LNCaP clone FGC (cell line): ENCODE data around the gene RSPH4A.
A peak's percentile ranks its signal among the peaks of the same experiment; 100 is the strongest.
"Not testable (repeated sequence)": the region's sequence is repeated elsewhere in the genome, so short reads cannot be mapped to it uniquely, and the experiment has no call there.

Experiments used
- DNase-seq: peaks from one replicate; pipeline ENCODE4 v3.0.0-alpha.2; 2011; ENCODE audit warnings: low read depth
- H3K4me3 ChIP-seq: 2 replicates; pipeline ENCODE4 v1.5.1; 2011; ENCODE audit warnings: mild to moderate bottlenecking, low read depth, low read length, control low read depth
- TF ChIP-seq, protein P1 (sequence below): IDR thresholded peaks from 2 replicates; pipeline ENCODE4 v1.5.1; 2012; ENCODE audit warnings: mild to moderate bottlenecking; ENCODE audit not compliant: control insufficient read depth, insufficient read depth; ENCODE audit errors: extremely low read depth

The RSPH4A gene

DNA sequence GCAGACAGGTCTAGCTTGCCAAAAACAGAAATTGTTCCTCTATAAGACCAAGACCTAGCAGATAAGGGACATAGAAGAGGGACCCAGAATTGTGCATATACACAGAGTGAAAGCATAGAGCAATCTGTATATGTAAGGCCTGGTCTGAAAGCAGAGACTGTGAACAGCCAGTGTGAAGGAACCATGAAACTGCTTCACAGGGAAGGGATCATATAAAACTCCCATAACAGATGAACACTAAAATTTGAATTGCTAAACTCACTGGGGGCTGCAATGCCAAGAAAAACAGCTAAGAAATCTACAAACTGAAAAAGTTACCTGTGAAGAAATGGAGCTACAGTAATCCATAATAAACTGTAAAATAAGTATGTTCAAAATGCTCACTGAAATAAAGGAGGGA is 45.3 kb downstream of the RSPH4A start:
- DNase-seq, result no peak
- TF ChIP-seq, protein P1, sequence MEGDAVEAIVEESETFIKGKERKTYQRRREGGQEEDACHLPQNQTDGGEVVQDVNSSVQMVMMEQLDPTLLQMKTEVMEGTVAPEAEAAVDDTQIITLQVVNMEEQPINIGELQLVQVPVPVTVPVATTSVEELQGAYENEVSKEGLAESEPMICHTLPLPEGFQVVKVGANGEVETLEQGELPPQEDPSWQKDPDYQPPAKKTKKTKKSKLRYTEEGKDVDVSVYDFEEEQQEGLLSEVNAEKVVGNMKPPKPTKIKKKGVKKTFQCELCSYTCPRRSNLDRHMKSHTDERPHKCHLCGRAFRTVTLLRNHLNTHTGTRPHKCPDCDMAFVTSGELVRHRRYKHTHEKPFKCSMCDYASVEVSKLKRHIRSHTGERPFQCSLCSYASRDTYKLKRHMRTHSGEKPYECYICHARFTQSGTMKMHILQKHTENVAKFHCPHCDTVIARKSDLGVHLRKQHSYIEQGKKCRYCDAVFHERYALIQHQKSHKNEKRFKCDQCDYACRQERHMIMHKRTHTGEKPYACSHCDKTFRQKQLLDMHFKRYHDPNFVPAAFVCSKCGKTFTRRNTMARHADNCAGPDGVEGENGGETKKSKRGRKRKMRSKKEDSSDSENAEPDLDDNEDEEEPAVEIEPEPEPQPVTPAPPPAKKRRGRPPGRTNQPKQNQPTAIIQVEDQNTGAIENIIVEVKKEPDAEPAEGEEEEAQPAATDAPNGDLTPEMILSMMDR, result no peak

DNA sequence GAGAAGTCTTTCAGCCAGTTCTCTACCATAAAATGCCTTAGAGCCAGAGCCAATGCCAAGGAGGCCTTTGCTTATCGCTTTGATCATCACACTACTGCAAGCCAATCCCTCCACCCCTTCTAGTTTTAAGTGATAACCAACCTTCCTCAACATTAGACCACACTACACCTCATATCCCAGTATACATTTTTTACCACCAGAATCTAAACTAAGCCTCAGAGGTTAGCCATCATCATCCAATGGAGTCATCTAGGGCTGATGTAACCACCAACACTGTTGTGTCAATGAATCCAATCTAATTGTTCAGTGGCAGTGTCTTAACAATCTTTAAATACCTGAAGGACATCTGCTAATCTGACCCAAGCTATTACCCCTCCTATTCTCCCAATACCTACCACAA is 45.9 kb downstream of the RSPH4A start:
- TF ChIP-seq, protein P1, result no peak
- no peak overlapping the region for H3K4me3 ChIP-seq
- no peak for DNase-seq

More for the DNA sequence above, 45.3 kb downstream of the RSPH4A start:
- H3K4me3 ChIP-seq, result no peak overlapping the region

- H3K4me3 ChIP-seq, result no peak overlapping the region
- TF ChIP-seq, protein P1, result no peak
These were observed 47.0 kb downstream of the RSPH4A start for GRCh38 chr6:116663308-116663707.

DNA sequence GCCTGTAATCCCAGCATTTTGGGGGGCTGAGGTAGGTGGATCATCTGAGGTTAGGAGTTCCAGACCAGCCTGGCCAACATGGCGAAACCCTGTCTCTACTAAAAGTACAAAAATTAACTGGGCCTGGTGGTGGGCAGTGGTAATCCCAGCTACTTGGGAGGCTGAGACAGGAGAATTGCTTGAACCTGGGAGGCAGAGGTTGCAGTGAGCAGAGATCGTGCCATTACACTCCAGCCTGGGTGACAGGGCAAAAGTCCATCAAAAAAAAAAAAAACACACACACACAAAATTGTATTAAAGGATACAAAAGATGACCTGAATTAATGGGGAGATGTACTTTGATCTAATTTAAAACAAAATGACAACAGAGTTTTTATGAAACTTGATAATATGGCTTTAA is 47.9 kb downstream of the RSPH4A start:
- not testable (repeated sequence) for DNase-seq, H3K4me3 ChIP-seq

More at GRCh38 chr6:116663308-116663707, 47.0 kb downstream of the RSPH4A start:
- DNase-seq, result no peak

- no peak overlapping the region for H3K4me3 ChIP-seq
- TF ChIP-seq, protein P1, result no peak
These were observed 49.2 kb downstream of the RSPH4A start for GRCh38 chr6:116665464-116665863.

DNA sequence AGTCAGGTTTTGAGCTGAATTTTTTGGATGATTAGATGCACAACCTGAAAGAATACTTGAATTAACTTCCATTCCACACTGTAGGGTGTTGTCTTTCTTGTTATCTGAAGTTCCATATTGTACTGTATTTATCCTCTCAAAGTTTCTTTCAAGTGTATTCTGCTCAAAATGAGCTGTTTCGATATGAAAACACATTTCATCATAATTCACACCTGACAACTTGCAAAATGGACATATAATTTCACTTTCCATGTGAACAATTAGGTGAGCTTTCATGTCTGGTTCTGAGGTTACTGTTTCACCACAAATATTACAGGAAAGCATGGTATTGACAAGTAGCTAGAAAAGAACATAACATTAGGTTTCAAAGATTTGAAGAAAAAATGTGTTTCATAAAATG is 50.6 kb downstream of the RSPH4A start:
- TF ChIP-seq, protein P1, result no peak
- no peak overlapping the region for H3K4me3 ChIP-seq
- no peak for DNase-seq

More at GRCh38 chr6:116665464-116665863, 49.2 kb downstream of the RSPH4A start:
- DNase-seq, result no peak

DNA sequence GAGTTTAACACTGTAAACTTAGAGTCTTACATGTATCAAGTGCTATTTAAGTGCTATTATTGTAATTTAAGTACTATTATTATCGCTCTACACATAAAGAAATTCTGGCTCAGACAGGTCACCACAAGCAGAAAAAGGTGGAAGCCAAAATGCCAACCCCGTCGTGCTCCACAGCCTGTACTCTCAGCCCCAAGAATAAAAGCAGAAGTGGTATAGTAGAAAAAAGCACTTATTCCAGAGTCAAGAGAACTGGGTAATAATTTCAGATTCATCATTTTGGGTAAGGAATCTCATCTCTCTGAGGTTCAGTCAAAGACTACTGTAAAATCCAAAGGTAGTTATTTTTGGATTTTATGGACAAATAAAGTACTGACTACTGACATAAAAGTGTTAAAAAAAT is 51.3 kb downstream of the RSPH4A start:
- H3K4me3 ChIP-seq, result peak overlapping the region; percentile 73
- TF ChIP-seq, protein P1, result no peak
- DNase-seq, result no peak
